AG04450 (cell line): Measurements from ENCODE around the gene HOXC9. TPM values are rescaled to one million over a fixed set of nuclear protein-coding genes. Genes with fewer than 3 reads are reported as not detected.

ENCODE experiments used
- CTCF ChIA-PET: fragments of 300-600, 350-600 bp; formaldehyde crosslinking; extraction: SDS; loops from one replicate; lab custom pipeline; 2022; ENCODE audit warnings: antibody characterized with exemption, inconsistent platforms; lab: Charles Lee
- POLR2A ChIA-PET: fragments of 350-600 bp; formaldehyde crosslinking; extraction: SDS; loops from one replicate; lab custom pipeline; 2021; ENCODE audit warnings: antibody characterized with exemption, inconsistent platforms; lab: Yijun Ruan, JAX
- DNase-seq: peaks from one replicate; pipeline ENCODE4 v3.0.0-alpha.2; 2011; ENCODE audit warnings: low read depth, low spot score
- H3K27ac ChIP-seq: one replicate; pipeline ENCODE4 v1.5.1; 2012; ENCODE audit warnings: low read depth, low read length, control low read depth
- H3K27me3 ChIP-seq: one replicate; pipeline ENCODE4 v1.6.0; 2012; ENCODE audit warnings: low read length; ENCODE audit not compliant: control insufficient read depth, insufficient read depth
- H3K4me3 ChIP-seq: 2 replicates; pipeline ENCODE4 v1.5.1; 2011; ENCODE audit warnings: mild to moderate bottlenecking, low read depth, low read length, control low read depth
- H3K9me3 ChIP-seq: 2 replicates; pipeline ENCODE4 v1.5.1; 2012; ENCODE audit warnings: low read length; ENCODE audit not compliant: control insufficient read depth, insufficient read depth
- polyA plus RNA-seq: library from polyadenylated mRNA; depleted of rRNA; stranded (reverse); fragments of >200 nt; gene quantifications from 2 replicates; pipeline ENCODE4 v1.2.3, GENCODE V29; 2011
- TF ChIP-seq, protein P1 (sequence below): IDR thresholded peaks from 2 replicates; pipeline ENCODE4 v1.5.1; 2011; ENCODE audit warnings: low read depth, low read length, control low read depth, inconsistent platforms

Gene HOXC9
- polyA plus RNA-seq, 1 experiment = not detected

DNA sequence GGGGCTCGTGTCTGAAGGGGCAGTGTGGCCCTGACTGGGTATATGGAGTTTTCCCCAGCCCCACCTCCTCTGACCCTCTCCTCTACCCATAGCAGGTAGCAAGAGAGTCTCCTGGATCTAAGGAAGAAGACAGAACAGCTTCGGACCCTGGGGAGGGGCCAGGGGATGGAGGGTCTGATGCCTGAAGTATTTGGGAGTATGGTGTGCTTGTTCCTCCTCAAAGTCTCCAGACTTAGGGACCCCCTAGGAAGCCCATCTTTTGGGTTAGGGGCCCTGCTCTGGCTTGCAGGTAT lies 8.2 kb downstream of the HOXC9 start:
- H3K4me3 ChIP-seq = no peak overlapping the region
- no peak overlapping the region for H3K27ac ChIP-seq
- peaks cover 92% of the 10 kb centered on the region for H3K27me3 ChIP-seq
- POLR2A ChIA-PET = no interaction called here
- no peak for DNase-seq
- CTCF ChIA-PET = interaction anchor here (1.0 to 7.8 kb wide), 6 partner anchors 24 to 360 kb away, joined by 4 to 163 read pairs (median 16); no protein-coding TSS in a partner anchor
- peaks cover 3% of the 10 kb centered on the region; the same call in 1 of the 2 replicates for H3K9me3 ChIP-seq
- TF ChIP-seq, protein P1, sequence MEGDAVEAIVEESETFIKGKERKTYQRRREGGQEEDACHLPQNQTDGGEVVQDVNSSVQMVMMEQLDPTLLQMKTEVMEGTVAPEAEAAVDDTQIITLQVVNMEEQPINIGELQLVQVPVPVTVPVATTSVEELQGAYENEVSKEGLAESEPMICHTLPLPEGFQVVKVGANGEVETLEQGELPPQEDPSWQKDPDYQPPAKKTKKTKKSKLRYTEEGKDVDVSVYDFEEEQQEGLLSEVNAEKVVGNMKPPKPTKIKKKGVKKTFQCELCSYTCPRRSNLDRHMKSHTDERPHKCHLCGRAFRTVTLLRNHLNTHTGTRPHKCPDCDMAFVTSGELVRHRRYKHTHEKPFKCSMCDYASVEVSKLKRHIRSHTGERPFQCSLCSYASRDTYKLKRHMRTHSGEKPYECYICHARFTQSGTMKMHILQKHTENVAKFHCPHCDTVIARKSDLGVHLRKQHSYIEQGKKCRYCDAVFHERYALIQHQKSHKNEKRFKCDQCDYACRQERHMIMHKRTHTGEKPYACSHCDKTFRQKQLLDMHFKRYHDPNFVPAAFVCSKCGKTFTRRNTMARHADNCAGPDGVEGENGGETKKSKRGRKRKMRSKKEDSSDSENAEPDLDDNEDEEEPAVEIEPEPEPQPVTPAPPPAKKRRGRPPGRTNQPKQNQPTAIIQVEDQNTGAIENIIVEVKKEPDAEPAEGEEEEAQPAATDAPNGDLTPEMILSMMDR = no peak

DNA sequence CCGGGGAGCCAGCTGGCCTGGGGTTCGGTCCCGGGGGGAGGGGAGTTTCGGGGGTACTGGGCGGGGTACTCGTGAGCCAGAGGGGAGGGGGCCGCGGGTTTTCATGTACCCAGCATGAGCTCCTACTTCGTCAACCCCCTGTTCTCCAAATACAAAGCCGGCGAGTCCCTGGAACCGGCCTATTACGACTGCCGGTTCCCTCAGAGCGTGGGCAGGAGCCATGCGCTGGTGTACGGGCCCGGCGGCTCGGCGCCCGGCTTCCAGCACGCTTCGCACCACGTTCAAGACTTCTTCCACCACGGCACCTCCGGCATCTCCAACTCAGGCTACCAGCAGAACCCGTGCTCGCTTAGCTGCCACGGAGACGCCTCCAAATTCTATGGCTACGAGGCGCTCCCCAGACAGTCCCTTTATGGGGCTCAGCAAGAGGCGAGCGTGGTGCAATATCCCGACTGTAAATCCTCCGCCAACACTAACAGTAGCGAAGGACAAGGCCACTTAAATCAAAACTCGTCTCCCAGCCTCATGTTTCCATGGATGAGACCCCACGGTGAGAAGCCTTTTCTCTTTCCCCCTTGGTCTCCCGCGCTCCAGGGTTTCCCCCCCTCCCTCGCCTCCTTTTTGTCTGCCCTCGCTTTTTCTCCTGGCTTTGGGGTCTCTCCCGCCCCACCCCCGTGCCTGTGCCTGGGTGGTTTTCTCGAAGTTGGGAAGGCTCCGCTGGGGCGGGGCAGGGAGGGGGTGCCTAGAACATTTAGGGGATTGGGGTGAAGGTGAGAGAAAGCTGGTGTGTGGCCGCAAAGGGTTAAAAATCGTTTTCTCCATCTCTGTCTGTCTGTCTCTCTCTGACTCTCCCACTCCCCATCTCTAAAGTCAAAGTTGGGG lies 9.5 kb downstream of the HOXC9 start:
- ChIA-PET CTCF (interaction anchor here (0.6 to 7.8 kb wide), 9 partner anchors 14 to 205 kb away, joined by 3 to 163 read pairs (median 4); no protein-coding TSS in a partner anchor), POLR2A (interaction anchor here (0.6 to 0.7 kb wide), 3 partner anchors 172 to 182 kb away, joined by 3 to 7 read pairs (median 6); no protein-coding TSS in a partner anchor)
- H3K27ac ChIP-seq = no peak overlapping the region
- H3K4me3 ChIP-seq = no peak overlapping the region
- no peak for DNase-seq
- TF ChIP-seq, protein P1 = no peak
- peaks cover 3% of the 10 kb centered on the region; the same call in 1 of the 2 replicates for H3K9me3 ChIP-seq
- peaks cover 92% of the 10 kb centered on the region for H3K27me3 ChIP-seq

DNA sequence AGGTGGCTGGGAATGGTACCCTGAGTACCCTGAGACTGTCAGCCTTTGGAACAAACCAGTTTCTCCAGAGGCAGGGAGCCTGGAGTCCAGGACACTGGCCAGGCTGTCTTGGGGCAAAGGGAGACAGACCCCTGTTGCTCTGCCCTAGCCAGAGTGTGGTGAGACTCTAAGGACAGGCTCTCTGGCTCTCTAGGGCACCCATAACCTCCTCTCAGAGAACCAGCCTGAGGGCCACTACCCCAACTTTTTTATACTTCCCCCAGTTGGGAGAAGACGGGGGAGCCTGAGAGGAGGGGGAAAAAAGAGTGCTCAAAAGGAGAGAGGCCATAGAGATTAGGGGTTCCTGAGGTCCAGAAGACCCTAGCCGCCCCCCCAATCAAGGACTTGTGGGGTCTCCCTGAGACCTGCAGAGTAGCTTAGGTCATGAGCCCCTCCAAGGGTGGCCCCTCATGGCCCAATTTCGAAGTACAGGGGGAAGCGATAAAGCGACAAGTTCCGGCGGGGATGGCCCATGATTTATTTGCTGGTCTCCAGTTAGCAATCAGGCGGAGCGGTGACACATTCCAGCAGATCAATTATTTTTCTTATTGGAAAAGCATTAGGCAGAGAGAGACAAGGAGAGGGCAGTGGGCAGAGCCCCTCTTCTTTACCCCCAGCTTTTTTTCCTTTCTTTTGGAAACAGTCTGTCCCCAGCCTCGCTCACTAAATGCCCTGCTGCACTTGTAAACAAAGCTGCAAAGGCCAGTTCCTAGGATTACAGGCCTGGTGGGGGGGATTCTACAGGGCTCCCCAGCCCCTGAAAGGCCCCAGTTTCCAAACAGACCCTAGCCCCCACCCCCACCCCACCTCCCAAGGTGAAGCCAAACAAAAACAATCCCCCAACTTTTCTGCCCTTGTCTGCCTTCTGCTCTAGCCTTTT lies 10.4 kb downstream of the HOXC9 start:
- Histone ChIP-seq H3K27ac (no peak overlapping the region), H3K9me3 (peaks cover 3% of the 10 kb centered on the region; the same call in 1 of the 2 replicates), H3K27me3 (peaks cover 92% of the 10 kb centered on the region), H3K4me3 (no peak overlapping the region)
- ChIA-PET POLR2A (no interaction called here), CTCF (interaction anchor here (1.2 to 6.6 kb wide), 4 partner anchors 181 to 204 kb away, joined by 3 to 163 read pairs (median 6); no protein-coding TSS in a partner anchor)
- no peak for DNase-seq
- TF ChIP-seq, protein P1 = no peak

DNA sequence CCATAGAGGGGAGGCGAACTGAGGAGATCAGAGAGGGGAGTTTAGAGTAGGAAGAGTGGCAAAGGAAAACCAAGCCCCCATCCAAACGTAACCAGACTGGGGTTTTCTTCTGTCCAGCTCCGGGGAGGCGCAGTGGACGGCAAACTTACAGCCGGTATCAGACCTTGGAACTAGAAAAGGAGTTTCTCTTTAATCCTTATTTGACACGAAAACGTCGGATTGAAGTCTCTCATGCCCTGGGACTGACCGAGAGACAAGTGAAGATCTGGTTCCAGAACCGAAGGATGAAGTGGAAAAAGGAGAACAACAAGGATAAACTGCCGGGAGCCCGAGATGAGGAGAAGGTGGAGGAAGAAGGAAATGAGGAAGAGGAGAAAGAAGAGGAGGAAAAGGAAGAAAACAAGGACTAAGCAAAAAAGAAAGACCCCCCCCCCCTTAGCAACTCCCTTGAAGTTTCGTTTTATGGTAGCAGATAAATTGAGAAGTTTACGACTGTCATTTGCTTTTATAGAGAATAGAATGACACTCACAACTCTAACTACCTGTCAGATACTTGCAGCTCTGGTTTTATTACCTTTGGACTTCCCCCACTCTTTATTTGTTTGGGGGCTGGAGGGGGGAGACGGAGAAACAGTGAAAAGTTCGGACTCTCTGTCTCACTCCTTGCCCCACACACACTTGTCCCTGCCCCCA lies 11.2 kb downstream of the HOXC9 start:
- Histone ChIP-seq H3K4me3 (no peak overlapping the region), H3K27ac (no peak overlapping the region), H3K9me3 (peaks cover 3% of the 10 kb centered on the region; the same call in 1 of the 2 replicates), H3K27me3 (peaks cover 93% of the 10 kb centered on the region)
- DNase-seq = no peak
- TF ChIP-seq, protein P1 = no peak
- ChIA-PET POLR2A (no interaction called here), CTCF (interaction anchor here (1.3 kb wide), 1 partner anchor 197 kb away, joined by 3 read pairs; no protein-coding TSS in a partner anchor)
